ENCODE results near the gene IRX6.

The IRX6 gene

GRCh38 chr16:55367866-55368603 is 44.0 kb downstream of the IRX6 start:
- no peak for DNase-seq (ENCODE audit: low spot score)

GRCh38 chr16:55369151-55369550 is 45.1 kb downstream of the IRX6 start:
- no peak for DNase-seq (ENCODE audit: low spot score)

- DNase-seq (ENCODE audit: low spot score) = no peak
These were observed 46.9 kb downstream of the IRX6 start for GRCh38 chr16:55370762-55371482.

GRCh38 chr16:55372792-55373488 is 48.9 kb downstream of the IRX6 start:
- no peak for DNase-seq (ENCODE audit: low spot score)

- no peak for DNase-seq (ENCODE audit: low spot score)
These were observed 49.5 kb downstream of the IRX6 start for GRCh38 chr16:55373489-55373832.

GRCh38 chr16:55376045-55376444 is 52.0 kb downstream of the IRX6 start:
- DNase-seq (ENCODE audit: low spot score) = no peak

GRCh38 chr16:55376567-55377167 is 52.7 kb downstream of the IRX6 start:
- DNase-seq (ENCODE audit: low spot score) = no peak

- no peak for DNase-seq (ENCODE audit: low spot score)
These were observed 53.8 kb downstream of the IRX6 start for GRCh38 chr16:55377840-55378239.

GRCh38 chr16:55378616-55379015 is 54.6 kb downstream of the IRX6 start:
- no peak for DNase-seq (ENCODE audit: low spot score)

- no peak for DNase-seq (ENCODE audit: low spot score)
These were observed 55.4 kb downstream of the IRX6 start for GRCh38 chr16:55379371-55379770.

- no peak for DNase-seq (ENCODE audit: low spot score)
These were observed 55.9 kb downstream of the IRX6 start for GRCh38 chr16:55379876-55380390.
